Measurements from ENCODE around the gene RASGEF1C. TPM values are rescaled to one million over a fixed set of nuclear protein-coding genes. Genes with fewer than 3 reads are reported as not detected.

RASGEF1C gene
- total RNA-seq, 1 experiment from 2014 or later: not detected

DNA sequence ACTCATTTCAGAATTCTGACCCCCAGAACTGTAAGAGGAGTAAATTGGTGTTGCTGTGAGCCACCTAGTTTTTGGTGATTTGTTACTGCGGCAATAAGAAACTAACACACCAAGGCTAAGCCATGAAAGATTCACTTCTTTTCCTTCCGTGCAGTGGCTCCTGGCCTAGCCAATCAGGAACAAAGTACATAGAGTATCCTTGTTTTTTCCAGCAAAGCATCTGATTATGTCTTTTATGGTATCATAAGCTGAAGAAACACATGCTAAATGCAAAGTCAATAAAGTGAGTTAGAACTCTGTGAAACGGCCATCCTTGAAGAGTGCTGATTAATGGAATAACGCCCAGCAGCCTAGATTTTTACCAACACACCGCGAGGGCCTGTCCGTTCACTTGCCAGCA is 148.8 kb downstream of the RASGEF1C start:
- H3K27ac Mint-ChIP-seq (ENCODE audit: unreplicated experiment): no peak overlapping the region
- CTCF ChIA-PET: interaction anchor here (0.7 kb wide), 1 partner anchor 149 kb away, joined by 3 read pairs; no protein-coding TSS in a partner anchor
- intact Hi-C loops (cut with micrococcal nuclease; ENCODE audit: unreplicated experiment): no loop called here
- BruUV-seq (replicated peaks): no TSS peak
- TF ChIP-seq, protein P1, sequence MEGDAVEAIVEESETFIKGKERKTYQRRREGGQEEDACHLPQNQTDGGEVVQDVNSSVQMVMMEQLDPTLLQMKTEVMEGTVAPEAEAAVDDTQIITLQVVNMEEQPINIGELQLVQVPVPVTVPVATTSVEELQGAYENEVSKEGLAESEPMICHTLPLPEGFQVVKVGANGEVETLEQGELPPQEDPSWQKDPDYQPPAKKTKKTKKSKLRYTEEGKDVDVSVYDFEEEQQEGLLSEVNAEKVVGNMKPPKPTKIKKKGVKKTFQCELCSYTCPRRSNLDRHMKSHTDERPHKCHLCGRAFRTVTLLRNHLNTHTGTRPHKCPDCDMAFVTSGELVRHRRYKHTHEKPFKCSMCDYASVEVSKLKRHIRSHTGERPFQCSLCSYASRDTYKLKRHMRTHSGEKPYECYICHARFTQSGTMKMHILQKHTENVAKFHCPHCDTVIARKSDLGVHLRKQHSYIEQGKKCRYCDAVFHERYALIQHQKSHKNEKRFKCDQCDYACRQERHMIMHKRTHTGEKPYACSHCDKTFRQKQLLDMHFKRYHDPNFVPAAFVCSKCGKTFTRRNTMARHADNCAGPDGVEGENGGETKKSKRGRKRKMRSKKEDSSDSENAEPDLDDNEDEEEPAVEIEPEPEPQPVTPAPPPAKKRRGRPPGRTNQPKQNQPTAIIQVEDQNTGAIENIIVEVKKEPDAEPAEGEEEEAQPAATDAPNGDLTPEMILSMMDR (IDR thresholded peaks at IDR 0.05; ENCODE audit: unreplicated experiment): no peak
- H3K4me1 Mint-ChIP-seq (ENCODE audit: low read depth, unreplicated experiment): peaks cover 8% of the 10 kb centered on the region
- H3K27me3 Mint-ChIP-seq (ENCODE audit: unreplicated experiment): no peaks in the 10 kb centered on the region
- no peak overlapping the region for H3K4me3 Mint-ChIP-seq (ENCODE audit: low read depth, unreplicated experiment)
- no peaks in the 10 kb centered on the region for H3K36me3 Mint-ChIP-seq (ENCODE audit: insufficient read depth, unreplicated experiment)
- no peak for DNase-seq
- peaks cover 3% of the 10 kb centered on the region for H3K9me3 Mint-ChIP-seq (ENCODE audit: low read depth, unreplicated experiment)

DNA sequence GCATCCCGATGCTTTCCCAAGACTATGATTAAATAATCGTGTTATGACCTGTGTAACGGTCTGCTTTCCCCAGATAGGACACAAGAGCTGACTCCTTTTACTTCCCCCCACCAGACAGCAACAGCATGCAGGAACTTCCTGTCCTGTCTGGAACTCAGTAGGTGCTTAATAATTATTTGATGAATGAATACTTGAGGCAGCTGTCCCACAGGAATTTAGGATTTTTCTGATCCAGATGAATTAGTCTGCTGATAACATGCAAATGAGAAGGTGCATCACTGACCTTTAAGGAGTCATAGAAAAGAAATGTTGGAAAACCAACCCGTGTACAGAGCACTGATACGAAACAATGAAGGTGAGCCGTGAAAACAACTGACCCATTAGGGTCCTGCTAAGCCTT is 149.7 kb downstream of the RASGEF1C start:
- BruUV-seq (replicated peaks): no TSS peak
- Mint-ChIP-seq H3K4me1 (ENCODE audit: low read depth, unreplicated experiment) (peaks cover 8% of the 10 kb centered on the region), H3K9me3 (ENCODE audit: low read depth, unreplicated experiment) (peaks cover 3% of the 10 kb centered on the region), H3K36me3 (ENCODE audit: insufficient read depth, unreplicated experiment) (no peaks in the 10 kb centered on the region), H3K4me3 (ENCODE audit: low read depth, unreplicated experiment) (no peak overlapping the region), H3K27ac (ENCODE audit: unreplicated experiment) (no peak overlapping the region), H3K27me3 (ENCODE audit: unreplicated experiment) (no peaks in the 10 kb centered on the region)
- DNase-seq: no peak
- intact Hi-C loops (cut with micrococcal nuclease; ENCODE audit: unreplicated experiment): no loop called here
- CTCF ChIA-PET: no interaction called here
- TF ChIP-seq, protein P1 (IDR thresholded peaks at IDR 0.05; ENCODE audit: unreplicated experiment): no peak

DNA sequence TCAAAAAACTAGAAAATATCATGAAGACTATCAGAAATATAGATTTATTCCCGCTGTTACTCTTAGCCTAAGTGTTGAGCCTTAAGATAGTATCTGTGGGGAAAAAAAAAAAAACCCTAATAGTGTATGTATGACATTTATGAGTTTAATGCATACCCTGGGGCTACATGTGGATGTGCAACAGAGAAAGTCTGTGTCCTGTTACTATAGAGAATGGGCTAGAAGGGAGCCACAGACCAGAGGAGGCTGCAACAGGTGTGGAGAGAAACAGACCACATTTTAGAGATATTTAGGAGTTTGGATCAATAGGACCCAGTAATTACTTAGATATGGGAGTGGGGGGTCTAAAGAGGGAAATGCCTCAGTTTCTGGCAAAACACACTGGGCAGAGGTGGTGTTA is 152.9 kb downstream of the RASGEF1C start:
- H3K4me3 Mint-ChIP-seq (ENCODE audit: low read depth, unreplicated experiment): no peak overlapping the region
- no TSS peak for BruUV-seq (replicated peaks)
- TF ChIP-seq, protein P1 (IDR thresholded peaks at IDR 0.05; ENCODE audit: unreplicated experiment): no peak
- no peaks in the 10 kb centered on the region for H3K9me3 Mint-ChIP-seq (ENCODE audit: low read depth, unreplicated experiment)
- DNase-seq: no peak
- H3K27me3 Mint-ChIP-seq (ENCODE audit: unreplicated experiment): no peaks in the 10 kb centered on the region
- CTCF ChIA-PET: no interaction called here
- H3K36me3 Mint-ChIP-seq (ENCODE audit: insufficient read depth, unreplicated experiment): no peaks in the 10 kb centered on the region
- intact Hi-C loops (cut with micrococcal nuclease; ENCODE audit: unreplicated experiment): no loop called here
- H3K4me1 Mint-ChIP-seq (ENCODE audit: low read depth, unreplicated experiment): peaks cover 8% of the 10 kb centered on the region
- no peak overlapping the region for H3K27ac Mint-ChIP-seq (ENCODE audit: unreplicated experiment)

DNA sequence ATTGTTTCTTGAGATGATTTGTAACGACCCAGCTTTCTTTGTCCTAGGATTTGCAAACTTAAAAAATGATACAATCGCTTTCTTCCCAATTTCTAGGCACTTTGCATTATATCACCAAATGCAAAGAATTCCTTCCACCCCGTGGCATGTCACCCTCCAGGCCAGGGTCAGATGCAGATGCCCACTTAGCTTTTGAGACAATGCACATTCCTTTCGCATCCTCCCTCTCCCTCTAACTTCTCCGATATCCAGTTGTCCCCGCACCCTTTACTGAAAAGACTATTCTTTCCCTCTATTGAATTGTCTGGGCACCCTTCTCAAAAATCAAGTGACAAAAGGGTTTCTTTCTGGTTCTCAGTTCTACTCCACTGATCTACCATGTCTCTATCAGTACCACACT is 154.8 kb downstream of the RASGEF1C start:
- Mint-ChIP-seq H3K4me3 (ENCODE audit: low read depth, unreplicated experiment) (no peak overlapping the region), H3K9me3 (ENCODE audit: low read depth, unreplicated experiment) (no peaks in the 10 kb centered on the region), H3K27ac (ENCODE audit: unreplicated experiment) (no peak overlapping the region), H3K27me3 (ENCODE audit: unreplicated experiment) (no peaks in the 10 kb centered on the region), H3K36me3 (ENCODE audit: insufficient read depth, unreplicated experiment) (no peaks in the 10 kb centered on the region), H3K4me1 (ENCODE audit: low read depth, unreplicated experiment) (peaks cover 8% of the 10 kb centered on the region)
- DNase-seq: no peak
- intact Hi-C loops (cut with micrococcal nuclease; ENCODE audit: unreplicated experiment): no loop called here
- BruUV-seq (replicated peaks): no TSS peak
- TF ChIP-seq, protein P1 (IDR thresholded peaks at IDR 0.05; ENCODE audit: unreplicated experiment): no peak
- CTCF ChIA-PET: no interaction called here

Measured in Calu3 (cell line).